ENCODE data around the gene DEUP1.
"Not testable (repeated sequence)": the region's sequence is repeated elsewhere in the genome, so short reads cannot be mapped to it uniquely, and the experiment has no call there.

The DEUP1 gene

DNA sequence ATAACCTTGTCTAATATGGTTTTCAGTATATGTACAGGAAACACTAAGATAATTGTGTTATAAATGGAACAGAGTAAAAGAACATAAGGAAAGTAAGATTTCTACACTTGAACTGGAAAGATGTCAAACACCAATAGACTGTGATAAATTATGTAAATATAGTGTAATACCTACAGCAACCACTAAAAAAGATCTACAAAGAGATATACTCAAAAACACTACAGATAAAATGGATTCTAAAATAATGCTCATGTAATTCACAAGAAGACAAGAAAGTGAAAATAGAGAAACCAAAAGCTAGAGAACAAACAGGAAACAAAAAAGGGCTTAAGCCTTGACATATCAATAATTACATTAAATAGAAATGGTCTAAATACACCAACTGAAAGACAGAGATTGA, 30.9 kb downstream of the DEUP1 start:
- no peak for DNase-seq

DNA sequence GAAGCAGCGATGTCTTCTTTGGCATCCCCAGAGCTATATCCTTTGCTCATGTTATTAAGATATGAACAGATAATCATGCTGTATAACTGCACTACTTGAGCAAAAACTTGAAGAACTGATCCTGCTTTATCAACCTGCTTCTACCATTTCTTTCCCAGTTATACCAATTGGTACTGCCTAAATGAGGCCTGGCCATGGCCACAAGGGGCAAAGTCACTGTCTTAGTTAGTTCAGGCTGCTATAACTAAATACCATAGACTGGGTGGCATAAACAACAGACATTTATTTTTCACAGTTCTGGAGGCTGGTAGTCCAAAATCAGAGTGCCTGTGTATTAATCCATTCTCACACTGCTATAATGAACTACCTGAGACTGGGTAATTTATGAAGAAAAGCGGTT, 37.5 kb downstream of the DEUP1 start:
- no peak for DNase-seq

GRCh38 chr11:93370260-93370659, 39.7 kb downstream of the DEUP1 start:
- no peak for DNase-seq

DNA sequence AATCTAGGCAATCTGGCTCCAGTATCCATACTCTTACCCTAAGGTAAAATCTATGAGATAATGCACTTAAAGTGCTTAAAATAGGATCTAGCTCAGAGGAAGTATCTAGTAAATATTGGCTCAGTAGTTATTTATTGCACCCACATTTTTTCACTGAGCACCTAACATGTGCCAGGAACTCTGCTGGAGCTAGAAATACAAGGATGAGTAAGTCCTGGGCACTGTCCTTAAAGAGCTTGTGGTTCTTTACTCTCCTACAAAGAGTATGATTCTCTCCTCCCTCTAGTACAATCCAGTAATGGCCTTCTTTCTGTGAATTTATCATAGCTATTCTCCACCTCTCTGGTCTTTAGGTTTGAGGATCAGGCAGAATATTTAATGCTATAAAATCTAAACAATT, 59.2 kb downstream of the DEUP1 start:
- DNase-seq: no peak

- no peak for DNase-seq
Observed at GRCh38 chr11:93392867-93393266, 62.3 kb downstream of the DEUP1 start.

DNA sequence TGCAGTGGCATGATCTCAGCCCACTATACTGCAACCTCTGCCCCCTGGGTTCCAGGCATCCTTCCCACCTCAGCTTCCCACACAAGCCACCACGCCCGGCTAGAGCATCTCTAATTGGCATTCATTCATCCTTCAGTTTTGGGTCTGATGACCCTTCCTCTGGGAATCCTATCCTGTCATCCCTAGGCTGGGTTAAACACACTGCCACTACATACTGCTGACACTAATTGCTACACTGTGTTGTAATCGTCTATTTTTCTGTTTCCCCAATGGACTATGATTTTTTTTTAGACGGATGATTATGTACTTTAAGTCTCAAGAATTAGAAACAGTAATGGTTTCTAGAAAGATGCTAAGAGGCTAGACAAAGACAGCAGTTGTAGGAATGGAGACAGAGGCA, 62.8 kb downstream of the DEUP1 start:
- DNase-seq: no peak

GRCh38 chr11:93394488-93394887, 63.9 kb downstream of the DEUP1 start:
- DNase-seq: no peak

DNA sequence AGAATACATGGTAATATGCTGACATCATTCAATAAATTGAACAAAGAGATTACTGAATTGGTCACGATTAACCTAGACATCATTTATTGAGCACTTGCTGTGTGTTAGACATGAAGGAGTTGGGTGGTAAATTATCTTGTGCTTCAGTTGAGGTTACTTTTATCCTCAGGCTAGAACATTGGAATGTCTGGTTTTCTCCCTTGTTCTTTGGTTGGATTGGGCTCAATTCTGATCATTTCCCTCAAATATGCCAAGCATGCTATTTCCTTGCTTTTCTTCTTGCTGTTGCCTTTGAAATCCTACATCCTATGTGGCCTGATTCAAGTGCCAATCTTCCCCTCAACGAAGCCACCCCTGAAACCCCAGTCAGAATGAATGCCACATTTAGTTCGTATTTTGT, 65.8 kb downstream of the DEUP1 start:
- no peak for DNase-seq

DNA sequence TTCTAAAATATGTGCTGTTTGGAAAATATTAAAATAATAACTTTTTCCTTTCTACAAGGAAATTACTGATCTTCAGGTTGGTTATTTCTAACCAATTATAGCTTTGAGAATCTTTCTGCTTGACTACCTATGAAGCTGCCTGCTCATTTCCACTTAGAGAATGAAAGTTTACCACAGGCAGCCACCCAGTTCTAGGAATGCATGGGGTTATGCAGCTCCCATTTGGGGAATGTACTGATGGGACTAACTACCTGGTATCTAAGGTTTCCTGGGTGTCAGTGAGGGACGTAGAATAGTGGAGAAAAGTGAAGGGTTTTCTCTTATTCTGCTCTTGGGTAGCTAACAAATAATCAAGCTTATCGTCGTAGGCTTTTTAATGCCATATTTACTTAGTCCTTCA, 73.4 kb downstream of the DEUP1 start:
- DNase-seq: no peak

DNA sequence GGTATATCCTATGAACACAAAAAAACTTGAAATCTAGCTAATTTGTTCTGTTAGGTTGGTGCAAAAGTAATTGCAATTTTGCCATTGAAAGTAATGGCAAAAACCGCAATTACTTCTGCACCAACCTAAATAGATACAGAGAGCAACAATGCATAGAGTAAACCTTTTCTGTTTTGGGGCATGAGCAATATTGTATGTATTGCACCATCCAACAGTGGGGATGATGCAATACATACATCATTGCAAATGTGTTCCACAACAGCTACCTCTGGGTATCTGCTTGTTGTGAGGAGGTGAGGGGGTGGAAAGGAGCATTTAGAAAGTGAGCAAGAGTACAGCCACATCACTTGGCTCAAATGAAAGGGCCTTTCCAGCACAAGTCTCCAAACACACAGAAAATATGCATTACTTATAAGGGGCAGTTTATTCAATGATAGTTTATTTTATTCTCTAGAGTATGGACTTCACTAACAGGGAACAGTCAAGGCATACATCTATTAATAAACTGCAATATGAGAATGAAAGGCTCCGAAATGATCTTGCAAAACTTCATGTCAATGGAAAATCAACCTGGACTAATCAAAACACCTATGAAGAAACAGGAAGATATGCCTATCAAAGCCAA, 77.3 kb downstream of the DEUP1 start:
- no peak for DNase-seq

- no peak for DNase-seq
Observed at GRCh38 chr11:93410441-93410840, 79.9 kb downstream of the DEUP1 start.

DNA sequence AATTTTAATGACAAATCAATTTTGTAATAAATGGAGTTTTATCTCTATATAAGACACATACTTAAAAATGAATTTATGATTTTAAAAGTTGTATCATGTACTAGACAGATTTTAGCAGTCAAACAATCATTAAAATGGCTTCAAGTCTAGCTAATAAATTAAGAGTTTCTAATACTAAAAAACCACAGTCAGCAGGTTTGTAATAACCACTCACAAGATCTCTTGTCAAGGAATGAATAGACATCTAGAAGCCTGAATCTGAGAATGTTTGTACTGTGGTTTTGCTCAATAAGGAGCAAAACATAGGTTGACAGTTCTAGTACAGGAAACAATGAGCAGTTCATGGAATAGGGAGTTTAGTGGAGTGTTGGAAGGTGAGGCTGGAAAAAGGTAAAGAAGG, 81.2 kb downstream of the DEUP1 start:
- DNase-seq: no peak

GRCh38 chr11:93432247-93432646, 101.7 kb downstream of the DEUP1 start:
- no peak for DNase-seq

GRCh38 chr11:93443232-93443631, 112.7 kb downstream of the DEUP1 start:
- DNase-seq: not testable (repeated sequence)

- no peak for DNase-seq
Observed at GRCh38 chr11:93444617-93445073, 114.1 kb downstream of the DEUP1 start.

GRCh38 chr11:93458286-93458685, 127.7 kb downstream of the DEUP1 start:
- no peak for DNase-seq

DNA sequence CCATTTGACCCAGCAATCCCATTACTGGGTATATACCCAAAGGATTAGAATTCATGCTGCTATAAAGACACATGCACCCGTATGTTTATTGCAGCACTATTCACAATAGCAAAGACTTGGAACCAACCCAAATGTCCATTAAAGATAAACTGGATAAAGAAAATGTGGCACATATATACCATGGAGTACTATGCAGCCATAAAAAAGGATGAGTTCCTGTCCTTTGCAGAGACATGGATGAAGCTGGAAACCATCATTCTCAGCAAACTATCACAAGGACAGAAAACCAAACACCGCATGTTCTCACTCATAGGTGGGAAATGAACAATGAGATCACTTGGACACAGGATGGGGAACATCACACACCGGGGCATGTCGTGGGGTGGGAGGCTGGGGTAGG, 133.1 kb downstream of the DEUP1 start:
- not testable (repeated sequence) for DNase-seq

- no peak for DNase-seq
Observed at GRCh38 chr11:93464927-93465540, 134.5 kb downstream of the DEUP1 start.

- DNase-seq: no peak
Observed at GRCh38 chr11:93467054-93467453, 136.5 kb downstream of the DEUP1 start.

- DNase-seq: no peak
Observed at GRCh38 chr11:93468290-93468689, 137.7 kb downstream of the DEUP1 start.

GRCh38 chr11:93474123-93474522, 143.6 kb downstream of the DEUP1 start:
- DNase-seq: no peak

DNA sequence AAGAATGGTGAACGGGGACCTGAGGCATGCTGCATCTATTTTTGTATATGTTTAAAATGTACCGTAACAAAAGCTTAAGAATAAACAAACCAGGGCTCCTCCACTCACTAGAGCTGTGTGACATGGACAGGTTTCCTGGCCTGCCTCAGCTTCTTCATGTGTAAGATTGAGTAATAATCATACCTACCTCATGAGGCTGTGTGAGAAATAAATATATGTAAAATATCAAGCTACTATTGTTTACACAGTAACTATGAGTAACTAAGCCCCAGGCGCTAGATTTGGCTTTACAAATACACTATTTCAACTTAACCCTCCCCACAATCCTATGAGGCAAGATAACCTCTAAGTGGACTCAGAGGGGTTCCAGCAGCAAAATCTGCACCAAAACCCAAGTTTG, 146.3 kb downstream of the DEUP1 start:
- DNase-seq: no peak

GRCh38 chr11:93477684-93478234, 147.2 kb downstream of the DEUP1 start:
- no peak for DNase-seq

- no peak for DNase-seq
Observed at GRCh38 chr11:93478841-93479240, 148.3 kb downstream of the DEUP1 start.

DNA sequence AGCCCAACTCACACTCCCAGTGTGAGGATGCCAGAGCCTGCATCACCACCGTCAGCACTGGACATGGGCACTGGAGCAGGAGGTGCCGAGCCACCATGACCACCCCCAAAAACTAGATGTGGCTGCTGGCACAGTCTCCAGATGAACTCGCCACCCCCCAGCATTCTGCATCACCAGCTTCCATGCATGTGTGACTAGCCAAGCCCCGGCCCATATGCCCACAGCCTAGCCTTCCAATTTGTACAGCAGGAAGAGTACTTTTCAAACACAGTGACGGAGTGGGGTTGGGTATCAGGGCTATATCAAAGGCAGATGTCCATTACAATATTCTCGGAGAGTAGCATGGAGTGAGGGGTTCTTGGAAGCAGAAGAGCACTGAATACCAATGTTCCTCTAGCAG, 149.7 kb downstream of the DEUP1 start:
- DNase-seq: no peak
